HFFc6 (cell line): ENCODE measurements around the gene TSPAN15. TPM values are rescaled to one million over a fixed set of nuclear protein-coding genes. Genes with fewer than 3 reads are reported as not detected.

Experiments
- DNase-seq: peaks from one replicate; pipeline ENCODE4 v3.0.0-alpha.2; 2018
- H3K27ac Mint-ChIP-seq: 2 replicates; pipeline ENCODE4 v1.8.0; 2020; ENCODE audit warnings: mild to moderate bottlenecking, mixed read lengths
- H3K27me3 Mint-ChIP-seq: 2 replicates; pipeline ENCODE4 v1.8.0; 2021; ENCODE audit warnings: mild to moderate bottlenecking, moderate library complexity, mixed read lengths; ENCODE audit not compliant: insufficient read depth
- H3K36me3 Mint-ChIP-seq: 2 replicates; pipeline ENCODE4 v1.8.0; 2021; ENCODE audit warnings: low read depth, mixed read lengths
- H3K4me1 Mint-ChIP-seq: 2 replicates; pipeline ENCODE4 v1.8.0; 2020; ENCODE audit warnings: low read depth, mixed read lengths
- H3K4me3 Mint-ChIP-seq: 2 replicates; pipeline ENCODE4 v1.8.0; 2020; ENCODE audit warnings: mild to moderate bottlenecking, moderate library complexity, mixed read lengths
- H3K9me3 Mint-ChIP-seq: 2 replicates; pipeline ENCODE4 v1.8.0; 2020; ENCODE audit warnings: mild to moderate bottlenecking, mixed read lengths
- total RNA-seq, 6 experiments: library from RNA; stranded (reverse); fragmentation: NEBNext Ultra II Directional; extraction: Animal tissue kit (Norgen Biotek cat#: 25700); gene quantifications; 2 replicates in 1 of 6; 3 replicates in 5 of 6; pipeline ENCODE4 v1.2.3, GENCODE V29; 2021
- TF ChIP-seq, protein P1 (sequence below): fragments of 200-600 bp; sonication (generic); IDR thresholded peaks from 2 replicates; pipeline ENCODE4 v1.5.0; 2021; ENCODE audit warnings: antibody characterized with exemption, mild to moderate bottlenecking

TSPAN15 gene
- total RNA-seq, 6 experiments from 2014 or later, result 1.8 to 4.0 (median 2.1) TPM

DNA sequence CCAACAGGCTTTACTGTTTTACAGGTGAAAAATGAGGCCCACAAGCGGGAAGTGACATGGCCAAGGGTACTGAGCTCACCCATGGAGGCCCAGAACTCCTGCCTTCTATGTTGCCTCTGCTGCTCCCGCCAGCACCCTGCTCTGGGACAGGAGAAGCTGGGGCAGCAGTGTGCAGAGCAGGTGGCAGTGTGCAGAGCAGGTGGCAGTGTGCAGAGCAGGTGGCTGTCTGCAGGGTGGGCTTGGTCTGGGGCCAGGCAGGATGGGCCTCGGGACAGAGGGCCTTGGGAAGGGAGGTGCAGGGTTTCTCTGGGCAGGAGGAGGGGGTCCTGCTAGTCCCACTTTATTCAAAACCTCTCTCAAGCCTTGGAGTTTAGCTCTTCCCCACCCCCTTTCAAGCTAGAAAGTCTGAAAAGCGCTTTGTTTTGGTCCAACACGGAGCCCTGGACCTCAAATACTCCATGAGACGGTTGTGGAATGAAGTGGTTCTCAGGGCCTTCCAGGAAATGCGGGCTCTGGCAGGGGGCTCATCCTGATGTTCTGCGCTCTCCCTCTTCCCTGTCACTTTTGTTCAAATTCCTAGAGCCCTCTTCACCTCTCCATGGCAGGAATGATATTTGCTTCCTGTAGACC is 26.8 kb downstream of the TSPAN15 start:
- Mint-ChIP-seq H3K36me3 (no peaks in the 10 kb centered on the region), H3K27ac (no peak overlapping the region), H3K9me3 (no peaks in the 10 kb centered on the region), H3K27me3 (no peaks in the 10 kb centered on the region; the same call in none of the 2 replicates), H3K4me1 (peaks cover 47% of the 10 kb centered on the region), H3K4me3 (no peak overlapping the region)
- TF ChIP-seq, protein P1, sequence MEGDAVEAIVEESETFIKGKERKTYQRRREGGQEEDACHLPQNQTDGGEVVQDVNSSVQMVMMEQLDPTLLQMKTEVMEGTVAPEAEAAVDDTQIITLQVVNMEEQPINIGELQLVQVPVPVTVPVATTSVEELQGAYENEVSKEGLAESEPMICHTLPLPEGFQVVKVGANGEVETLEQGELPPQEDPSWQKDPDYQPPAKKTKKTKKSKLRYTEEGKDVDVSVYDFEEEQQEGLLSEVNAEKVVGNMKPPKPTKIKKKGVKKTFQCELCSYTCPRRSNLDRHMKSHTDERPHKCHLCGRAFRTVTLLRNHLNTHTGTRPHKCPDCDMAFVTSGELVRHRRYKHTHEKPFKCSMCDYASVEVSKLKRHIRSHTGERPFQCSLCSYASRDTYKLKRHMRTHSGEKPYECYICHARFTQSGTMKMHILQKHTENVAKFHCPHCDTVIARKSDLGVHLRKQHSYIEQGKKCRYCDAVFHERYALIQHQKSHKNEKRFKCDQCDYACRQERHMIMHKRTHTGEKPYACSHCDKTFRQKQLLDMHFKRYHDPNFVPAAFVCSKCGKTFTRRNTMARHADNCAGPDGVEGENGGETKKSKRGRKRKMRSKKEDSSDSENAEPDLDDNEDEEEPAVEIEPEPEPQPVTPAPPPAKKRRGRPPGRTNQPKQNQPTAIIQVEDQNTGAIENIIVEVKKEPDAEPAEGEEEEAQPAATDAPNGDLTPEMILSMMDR, result no peak
- no peak for DNase-seq

DNA sequence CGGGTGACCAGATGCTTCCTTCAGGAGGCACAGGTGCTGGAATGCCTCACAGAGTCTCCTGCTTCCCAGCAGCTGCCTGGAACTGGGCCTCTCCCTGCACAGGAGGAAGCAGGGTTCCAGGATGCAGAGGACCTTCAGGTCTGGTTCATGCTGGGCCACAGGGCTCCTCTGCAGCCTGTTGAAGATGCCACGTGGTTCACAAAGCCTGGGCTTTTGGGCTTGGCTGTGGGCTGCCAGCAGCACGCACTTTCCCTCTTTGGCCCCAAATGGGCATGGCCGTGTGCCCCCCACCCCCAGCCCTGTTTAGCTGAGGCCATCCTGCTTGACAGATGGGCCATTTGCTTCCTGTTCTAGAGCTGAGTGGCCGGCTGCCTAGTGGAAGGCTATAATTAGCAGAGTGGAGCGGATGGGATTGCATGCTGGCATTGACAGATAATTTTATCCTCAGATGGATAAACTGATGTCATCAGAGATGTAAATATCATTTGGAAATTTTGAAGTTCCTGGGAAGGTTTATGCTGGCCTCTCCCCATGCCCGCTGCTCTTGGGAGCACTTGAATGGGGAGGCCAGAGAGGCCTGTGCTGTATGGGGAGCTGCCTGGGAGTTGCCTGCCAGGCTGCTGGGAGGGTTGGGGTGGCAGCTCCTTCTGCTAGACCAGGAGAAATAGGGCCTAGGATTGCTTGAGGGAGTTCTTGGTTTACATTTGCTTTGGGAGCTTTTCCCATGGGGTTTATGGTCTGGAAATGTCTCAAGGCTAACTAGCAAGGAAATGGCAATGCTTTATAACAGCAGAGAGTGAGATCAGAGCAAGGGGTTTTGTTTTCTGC is 28.2 kb downstream of the TSPAN15 start:
- H3K27me3 Mint-ChIP-seq, result no peaks in the 10 kb centered on the region; the same call in none of the 2 replicates
- H3K36me3 Mint-ChIP-seq, result no peaks in the 10 kb centered on the region
- no peaks in the 10 kb centered on the region for H3K9me3 Mint-ChIP-seq
- DNase-seq, result no peak
- TF ChIP-seq, protein P1, result no peak
- no peak overlapping the region for H3K4me3 Mint-ChIP-seq
- H3K27ac Mint-ChIP-seq, result no peak overlapping the region
- H3K4me1 Mint-ChIP-seq, result peaks cover 47% of the 10 kb centered on the region

DNA sequence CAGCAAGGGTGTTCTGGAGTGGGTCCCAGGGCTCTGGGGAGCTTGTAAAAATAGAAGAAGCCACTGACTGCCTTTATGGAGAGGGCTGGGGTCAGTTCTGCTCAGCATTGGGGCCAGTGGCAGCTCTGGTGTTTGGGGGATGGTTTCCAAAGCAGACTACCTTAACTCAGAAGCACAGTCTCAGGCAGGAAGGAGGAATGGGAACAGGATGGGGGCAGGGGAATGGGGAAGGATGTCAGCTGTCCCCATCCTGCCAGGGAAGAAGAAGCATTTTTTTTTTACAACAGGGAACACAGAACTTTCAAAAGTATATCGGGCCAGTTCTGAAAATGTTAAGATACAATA is 28.8 kb downstream of the TSPAN15 start:
- H3K36me3 Mint-ChIP-seq, result no peaks in the 10 kb centered on the region
- no peaks in the 10 kb centered on the region; the same call in none of the 2 replicates for H3K27me3 Mint-ChIP-seq
- no peak overlapping the region for H3K4me3 Mint-ChIP-seq
- no peak overlapping the region for H3K27ac Mint-ChIP-seq
- peaks cover 41% of the 10 kb centered on the region for H3K4me1 Mint-ChIP-seq
- TF ChIP-seq, protein P1, result no peak
- DNase-seq, result no peak
- H3K9me3 Mint-ChIP-seq, result no peaks in the 10 kb centered on the region

DNA sequence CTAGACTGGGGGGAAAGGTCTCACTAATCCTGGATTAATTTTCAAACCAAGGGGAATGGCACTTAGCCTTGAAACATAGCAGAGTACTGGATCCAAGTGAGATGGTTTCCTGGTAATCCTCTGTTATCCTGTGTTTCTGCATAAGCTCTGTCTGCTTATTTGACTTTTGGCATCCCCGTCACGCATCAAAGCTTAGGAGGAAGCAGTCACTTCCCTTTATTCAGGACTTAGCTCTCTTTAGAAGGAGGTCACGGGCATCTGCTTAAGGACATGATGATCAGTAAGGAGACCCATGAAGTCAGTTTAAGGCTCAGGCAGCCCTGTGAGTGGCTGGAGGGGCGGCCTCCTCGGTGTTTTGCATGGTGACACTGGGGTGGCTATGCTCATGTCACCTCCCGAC is 30.0 kb downstream of the TSPAN15 start:
- TF ChIP-seq, protein P1, result no peak
- Mint-ChIP-seq H3K9me3 (no peaks in the 10 kb centered on the region), H3K27ac (no peak overlapping the region), H3K27me3 (peaks cover 2% of the 10 kb centered on the region; the same call in 1 of the 2 replicates), H3K4me3 (no peak overlapping the region), H3K4me1 (peaks cover 28% of the 10 kb centered on the region), H3K36me3 (no peaks in the 10 kb centered on the region)
- no peak for DNase-seq

DNA sequence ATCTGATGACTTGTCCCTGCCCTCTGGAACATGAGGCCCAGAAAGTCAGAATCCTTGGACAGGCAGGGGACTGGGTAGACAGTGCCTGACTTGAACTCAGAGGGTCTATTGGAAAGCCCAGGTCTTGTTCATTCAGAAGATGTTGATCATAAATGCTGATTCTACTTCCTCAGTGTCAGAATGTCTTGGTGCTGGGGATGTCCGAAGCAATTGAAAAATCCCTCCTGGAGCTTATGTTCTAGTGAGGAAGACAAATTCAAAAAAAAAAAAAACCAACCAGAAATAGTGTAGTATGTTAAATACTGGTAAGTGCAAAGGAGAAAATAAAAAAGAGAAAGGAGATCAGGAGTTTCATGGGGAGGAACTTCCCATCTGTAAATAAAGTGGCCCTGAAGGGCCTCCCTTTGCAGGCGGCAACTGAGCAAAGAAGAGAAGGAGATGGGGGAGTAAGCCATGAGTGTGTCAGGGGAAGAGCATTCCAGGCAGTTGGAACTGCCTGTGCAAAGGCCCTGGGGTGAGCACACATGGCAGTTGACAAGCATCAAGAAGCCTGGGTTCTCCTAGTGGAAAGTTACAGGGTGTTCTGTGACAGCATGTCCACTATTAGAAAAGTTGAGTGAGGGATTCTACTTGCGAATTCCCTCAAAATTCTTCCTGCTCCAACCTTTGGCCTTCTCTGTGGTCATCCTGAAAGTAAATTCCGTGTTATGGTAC is 30.7 kb downstream of the TSPAN15 start:
- TF ChIP-seq, protein P1, result no peak
- Mint-ChIP-seq H3K36me3 (no peaks in the 10 kb centered on the region), H3K9me3 (no peaks in the 10 kb centered on the region), H3K27me3 (peaks cover 2% of the 10 kb centered on the region; the same call in 1 of the 2 replicates), H3K4me1 (peaks cover 32% of the 10 kb centered on the region), H3K27ac (no peak overlapping the region), H3K4me3 (no peak overlapping the region)
- no peak for DNase-seq
